A549 (cell line): ENCODE measurements around the gene KCNMA1.

Experiments used
- EP300 ChIP-seq, 2 experiments: fragments of >200 bp; sonication (Bioruptor Twin); formaldehyde crosslinking; IDR thresholded peaks; 2 replicates in 1 of 2; 3 replicates in 1 of 2; pipeline ENCODE4 v1.6.1; 2016 to 2017
- JUNB ChIP-seq: fragments of >200 bp; sonication (Bioruptor Twin); formaldehyde crosslinking; IDR thresholded peaks from 2 replicates; pipeline ENCODE4 v1.6.1; 2016
- MAZ ChIP-seq: fragments of 150-350 bp; IDR thresholded peaks from 2 replicates; pipeline ENCODE4 v1.6.1; 2014; ENCODE audit warnings: antibody characterized with exemption, low read depth, low read length, borderline replicate concordance
- MYC ChIP-seq: IDR thresholded peaks from 2 replicates; pipeline ENCODE4 v1.6.1; 2012; ENCODE audit warnings: mild to moderate bottlenecking, inconsistent platforms, low read length, improper control_type of control experiment, borderline replicate concordance
- POLR2A ChIP-seq: IDR thresholded peaks from 2 replicates; pipeline ENCODE4 v1.6.1; 2012; ENCODE audit warnings: mild to moderate bottlenecking, low read length
- TP53 ChIP-seq: fragments of 250-450 bp; sonication (Bioruptor Pico); IDR thresholded peaks from 2 replicates; pipeline ENCODE4 v1.5.0; 2021; ENCODE audit warnings: mild to moderate bottlenecking, moderate library complexity
- ZFP36 ChIP-seq: fragments of 450-650 bp; IDR thresholded peaks from 2 replicates; pipeline ENCODE4 v1.6.1; 2014; ENCODE audit warnings: borderline replicate concordance; ENCODE audit not compliant: partially characterized antibody
- TF ChIP-seq, protein P1 (sequence below): fragments of >200 bp; sonication (Bioruptor Twin); formaldehyde crosslinking; IDR thresholded peaks from 3 replicates; pipeline ENCODE4 v1.5.1; 2016

DNA sequence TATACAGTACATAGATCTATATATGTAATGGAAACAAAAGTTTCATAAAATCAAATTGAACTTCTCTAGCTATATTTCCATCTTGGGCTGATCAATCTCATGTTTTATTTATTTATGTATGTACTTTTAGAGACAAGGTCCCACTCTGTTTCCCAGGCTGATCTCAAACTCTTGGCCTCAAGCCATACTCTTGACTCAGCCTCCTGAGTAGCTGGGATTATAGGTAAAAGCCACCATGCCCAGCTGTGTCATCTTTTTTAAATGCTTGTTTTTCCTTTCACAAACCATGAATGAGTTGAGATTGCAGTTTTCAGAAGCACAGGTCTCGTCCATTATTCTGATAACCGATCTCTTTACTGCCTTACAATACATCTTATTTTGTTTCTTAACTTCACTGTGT lies 400.9 kb downstream of the KCNMA1 start:
- TF ChIP-seq, protein P1, sequence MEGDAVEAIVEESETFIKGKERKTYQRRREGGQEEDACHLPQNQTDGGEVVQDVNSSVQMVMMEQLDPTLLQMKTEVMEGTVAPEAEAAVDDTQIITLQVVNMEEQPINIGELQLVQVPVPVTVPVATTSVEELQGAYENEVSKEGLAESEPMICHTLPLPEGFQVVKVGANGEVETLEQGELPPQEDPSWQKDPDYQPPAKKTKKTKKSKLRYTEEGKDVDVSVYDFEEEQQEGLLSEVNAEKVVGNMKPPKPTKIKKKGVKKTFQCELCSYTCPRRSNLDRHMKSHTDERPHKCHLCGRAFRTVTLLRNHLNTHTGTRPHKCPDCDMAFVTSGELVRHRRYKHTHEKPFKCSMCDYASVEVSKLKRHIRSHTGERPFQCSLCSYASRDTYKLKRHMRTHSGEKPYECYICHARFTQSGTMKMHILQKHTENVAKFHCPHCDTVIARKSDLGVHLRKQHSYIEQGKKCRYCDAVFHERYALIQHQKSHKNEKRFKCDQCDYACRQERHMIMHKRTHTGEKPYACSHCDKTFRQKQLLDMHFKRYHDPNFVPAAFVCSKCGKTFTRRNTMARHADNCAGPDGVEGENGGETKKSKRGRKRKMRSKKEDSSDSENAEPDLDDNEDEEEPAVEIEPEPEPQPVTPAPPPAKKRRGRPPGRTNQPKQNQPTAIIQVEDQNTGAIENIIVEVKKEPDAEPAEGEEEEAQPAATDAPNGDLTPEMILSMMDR, result no peak
- TF ChIP-seq EP300 (IDR thresholded peaks at IDR 0.05) (no peak), JUNB (no peak), MAZ (no peak), TP53 (CRISPR knock-in tag) (no peak), MYC (no peak), POLR2A (no peak), ZFP36 (no peak)
